DOHH2 (cell line): ENCODE results near the gene PSMD11.
A peak's percentile ranks its signal among the peaks of the same experiment; 100 is the strongest.

Experiments
- H3F3A ChIP-seq: fragments of 200-600 bp; sonication (generic), shearing (Covaris generic); 2 replicates; pipeline ENCODE4 v1.6.0; 2016; ENCODE audit warnings: antibody characterized with exemption, mild to moderate bottlenecking; ENCODE audit not compliant: control insufficient read depth, insufficient read depth
- H3K27ac ChIP-seq: fragments of 200-600 bp; sonication (generic); 2 replicates; pipeline ENCODE4 v1.5.1; 2014; ENCODE audit warnings: low read depth, mild to moderate bottlenecking, low read length, moderate library complexity
- H3K27me3 ChIP-seq: fragments of 200-600 bp; sonication (generic); 2 replicates; pipeline ENCODE4 v1.6.1; 2014; ENCODE audit warnings: mild to moderate bottlenecking, low read length, mixed read lengths; ENCODE audit not compliant: control insufficient read depth
- H3K36me3 ChIP-seq: fragments of 200-600 bp; sonication (generic); 2 replicates; pipeline ENCODE4 v1.6.1; 2014; ENCODE audit warnings: mild to moderate bottlenecking, low read length, moderate library complexity, mixed read lengths; ENCODE audit not compliant: control insufficient read depth
- H3K4me1 ChIP-seq: fragments of 200-600 bp; sonication (generic); 2 replicates; pipeline ENCODE4 v1.6.1; 2014; ENCODE audit warnings: mild to moderate bottlenecking, low read length, mixed read lengths; ENCODE audit not compliant: control insufficient read depth
- H3K4me2 ChIP-seq: fragments of 200-600 bp; sonication (generic); 2 replicates; pipeline ENCODE4 v1.6.0; 2014; ENCODE audit warnings: mild to moderate bottlenecking, low read length, moderate library complexity
- H3K4me3 ChIP-seq: fragments of 200-600 bp; sonication (generic); 2 replicates; pipeline ENCODE4 v1.5.1; 2014; ENCODE audit warnings: mild to moderate bottlenecking, low read length, mixed read lengths
- H3K79me2 ChIP-seq: fragments of 200-600 bp; sonication (generic); 2 replicates; pipeline ENCODE4 v1.6.1; 2014; ENCODE audit warnings: mild to moderate bottlenecking, low read length, mixed read lengths; ENCODE audit not compliant: control insufficient read depth
- H3K9me2 ChIP-seq: fragments of 200-600 bp; sonication (generic); replicated peaks from 2 replicates; pipeline ENCODE4 v1.6.1; 2014; ENCODE audit warnings: mild to moderate bottlenecking, low read length, mixed read lengths; ENCODE audit not compliant: control insufficient read depth
- H3K9me3 ChIP-seq: fragments of 200-600 bp; sonication (generic); 2 replicates; pipeline ENCODE4 v1.6.1; 2014; ENCODE audit warnings: antibody characterized with exemption, low read length, mixed read lengths; ENCODE audit not compliant: control insufficient read depth, insufficient read depth
- H4K20me1 ChIP-seq: fragments of 200-600 bp; sonication (generic); 2 replicates; pipeline ENCODE4 v1.6.0; 2014; ENCODE audit warnings: low read depth, mild to moderate bottlenecking, antibody characterized with exemption, low read length, moderate library complexity; ENCODE audit not compliant: control insufficient read depth, insufficient read depth
- EZH2phosphoT487 ChIP-seq: fragments of 200-600 bp; sonication (generic); IDR thresholded peaks from 2 replicates; pipeline ENCODE4 v1.6.1; 2017; ENCODE audit warnings: borderline replicate concordance, mild to moderate bottlenecking, antibody characterized with exemption, low read length, moderate library complexity, mixed read lengths
- TF ChIP-seq, protein P1 (sequence below): fragments of 200-600 bp; sonication (generic); IDR thresholded peaks from one replicate; pipeline ENCODE4 v1.5.1; 2014; ENCODE audit warnings: antibody characterized with exemption, mild to moderate bottlenecking, low read depth, low read length; ENCODE audit not compliant: poor library complexity, severe bottlenecking

Gene PSMD11

DNA sequence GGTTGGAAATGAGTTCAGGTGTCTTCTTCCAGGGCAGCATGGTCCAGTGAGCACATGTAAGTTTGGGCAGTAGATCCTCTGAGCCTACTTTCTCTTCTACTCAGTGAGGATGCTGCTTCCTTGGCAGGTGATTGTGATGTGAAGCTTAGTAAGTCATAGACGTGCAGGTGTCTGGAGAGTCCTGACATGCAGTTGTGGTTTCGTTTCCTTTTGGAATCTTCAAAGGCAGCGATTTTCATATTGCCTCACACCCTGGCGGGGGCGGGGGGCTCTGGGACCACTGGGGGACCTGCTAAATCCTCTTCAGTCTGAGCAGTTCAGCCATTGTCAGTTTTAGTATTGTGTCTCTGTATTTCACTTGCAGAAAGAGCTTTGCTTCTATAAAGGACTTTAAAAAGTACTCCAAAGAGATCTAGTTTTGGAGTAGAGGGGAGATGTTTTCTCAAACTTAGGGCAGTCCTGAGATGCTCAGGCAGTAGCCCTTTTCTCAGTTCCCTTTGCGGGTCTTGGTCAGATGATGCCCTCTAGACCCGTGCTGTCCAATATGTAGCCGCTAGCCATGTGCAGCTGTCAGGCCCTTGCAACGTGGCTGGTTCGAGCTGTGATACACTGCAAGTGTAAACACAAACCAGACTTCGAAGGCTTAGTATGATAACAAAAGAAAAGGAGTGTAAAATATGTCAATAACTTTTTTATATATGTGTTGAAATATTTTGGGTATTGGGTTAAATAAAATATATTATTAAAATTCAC is 38.4 kb downstream of the PSMD11 start:
- no peaks in the 10 kb centered on the region for H3K79me2 ChIP-seq
- no peaks in the 10 kb centered on the region for H4K20me1 ChIP-seq
- H3K27ac ChIP-seq, result no peak overlapping the region
- no peaks in the 10 kb centered on the region for H3K9me2 ChIP-seq
- H3K36me3 ChIP-seq, result peaks cover 49% of the 10 kb centered on the region
- H3F3A ChIP-seq, result peaks cover 23% of the 10 kb centered on the region
- H3K27me3 ChIP-seq, result no peaks in the 10 kb centered on the region
- peaks cover 25% of the 10 kb centered on the region for H3K4me1 ChIP-seq
- H3K9me3 ChIP-seq, result no peaks in the 10 kb centered on the region
- no peak overlapping the region for H3K4me2 ChIP-seq
- no peak overlapping the region for H3K4me3 ChIP-seq
- TF ChIP-seq, protein P1, sequence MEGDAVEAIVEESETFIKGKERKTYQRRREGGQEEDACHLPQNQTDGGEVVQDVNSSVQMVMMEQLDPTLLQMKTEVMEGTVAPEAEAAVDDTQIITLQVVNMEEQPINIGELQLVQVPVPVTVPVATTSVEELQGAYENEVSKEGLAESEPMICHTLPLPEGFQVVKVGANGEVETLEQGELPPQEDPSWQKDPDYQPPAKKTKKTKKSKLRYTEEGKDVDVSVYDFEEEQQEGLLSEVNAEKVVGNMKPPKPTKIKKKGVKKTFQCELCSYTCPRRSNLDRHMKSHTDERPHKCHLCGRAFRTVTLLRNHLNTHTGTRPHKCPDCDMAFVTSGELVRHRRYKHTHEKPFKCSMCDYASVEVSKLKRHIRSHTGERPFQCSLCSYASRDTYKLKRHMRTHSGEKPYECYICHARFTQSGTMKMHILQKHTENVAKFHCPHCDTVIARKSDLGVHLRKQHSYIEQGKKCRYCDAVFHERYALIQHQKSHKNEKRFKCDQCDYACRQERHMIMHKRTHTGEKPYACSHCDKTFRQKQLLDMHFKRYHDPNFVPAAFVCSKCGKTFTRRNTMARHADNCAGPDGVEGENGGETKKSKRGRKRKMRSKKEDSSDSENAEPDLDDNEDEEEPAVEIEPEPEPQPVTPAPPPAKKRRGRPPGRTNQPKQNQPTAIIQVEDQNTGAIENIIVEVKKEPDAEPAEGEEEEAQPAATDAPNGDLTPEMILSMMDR, result no peak
- no peak for TF ChIP-seq EZH2phosphoT487

DNA sequence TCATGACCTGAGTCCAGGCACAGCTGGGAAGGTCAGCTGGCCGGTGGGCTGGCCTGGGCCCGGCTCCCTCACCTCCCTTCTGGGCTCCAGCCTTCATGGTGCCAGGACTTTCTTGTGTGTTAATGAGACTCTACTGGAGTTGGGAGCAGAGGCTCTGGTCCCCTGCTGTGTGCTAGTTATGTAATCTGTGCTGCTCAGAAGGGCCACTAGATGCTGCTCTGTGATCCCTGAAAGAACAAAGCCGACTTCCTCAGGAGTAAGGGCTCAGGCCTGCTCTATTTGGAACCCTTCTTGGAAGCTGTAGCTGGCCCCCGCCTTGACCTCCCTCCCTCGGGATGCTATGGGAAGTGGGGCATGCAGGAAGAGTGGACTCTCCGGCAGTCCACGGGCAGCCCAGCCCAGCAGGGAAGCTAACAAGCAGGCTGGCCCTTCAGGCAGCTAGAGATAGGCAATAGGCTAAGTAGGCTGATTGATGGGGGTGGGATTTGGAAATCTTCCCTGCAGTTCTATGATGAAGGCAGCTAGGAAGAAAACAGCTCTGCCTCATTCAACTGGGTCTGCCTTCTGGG is 39.2 kb downstream of the PSMD11 start:
- TF ChIP-seq, protein P1, result peak; percentile 73
- TF ChIP-seq EZH2phosphoT487, result no peak
- Histone ChIP-seq H3K27me3 (no peaks in the 10 kb centered on the region), H4K20me1 (no peaks in the 10 kb centered on the region), H3K36me3 (peaks cover 41% of the 10 kb centered on the region), H3K4me2 (no peak overlapping the region), H3K27ac (no peak overlapping the region), H3K9me2 (no peaks in the 10 kb centered on the region), H3F3A (peaks cover 23% of the 10 kb centered on the region), H3K79me2 (no peaks in the 10 kb centered on the region), H3K4me3 (no peak overlapping the region), H3K4me1 (peaks cover 25% of the 10 kb centered on the region), H3K9me3 (no peaks in the 10 kb centered on the region)

DNA sequence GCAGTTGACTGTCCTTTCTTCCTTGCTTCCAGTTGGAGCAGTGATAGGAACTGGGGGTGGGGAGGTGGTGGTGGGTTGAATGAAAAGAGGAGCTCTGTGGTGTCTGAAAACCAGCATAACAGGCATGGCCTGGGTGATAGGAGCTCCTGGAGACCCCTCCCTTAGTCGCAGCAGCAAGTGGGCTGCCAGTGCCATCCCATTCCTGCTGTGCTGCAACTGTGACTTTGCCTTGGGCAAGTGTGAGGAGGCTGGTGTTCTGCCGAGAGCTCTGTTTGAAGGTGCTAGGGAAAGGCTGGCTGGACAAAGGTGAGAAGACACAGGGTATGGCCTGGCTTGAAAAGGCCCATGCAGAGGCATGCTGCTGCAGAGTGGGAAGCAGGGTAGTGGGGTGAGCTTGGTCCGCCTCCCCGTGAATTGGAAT is 39.7 kb downstream of the PSMD11 start:
- Histone ChIP-seq H3K27ac (no peak overlapping the region), H3K9me3 (no peaks in the 10 kb centered on the region), H3K36me3 (peaks cover 36% of the 10 kb centered on the region), H3K4me1 (peaks cover 25% of the 10 kb centered on the region), H3K9me2 (no peaks in the 10 kb centered on the region), H3K4me3 (no peak overlapping the region), H3F3A (peaks cover 23% of the 10 kb centered on the region), H4K20me1 (no peaks in the 10 kb centered on the region), H3K27me3 (no peaks in the 10 kb centered on the region), H3K4me2 (no peak overlapping the region), H3K79me2 (no peaks in the 10 kb centered on the region)
- TF ChIP-seq EZH2phosphoT487, result no peak
- TF ChIP-seq, protein P1, result no peak
